Fibroblast of villous mesenchyme (primary cell): ENCODE results near the gene IGFBP1. TPM values are rescaled to one million over a fixed set of nuclear protein-coding genes. Genes with fewer than 3 reads are reported as not detected.

Source experiments
- DNase-seq: peaks from one replicate; pipeline ENCODE4 v3.0.0-alpha.2; 2010; ENCODE audit warnings: low read depth
- H3K4me3 ChIP-seq: 2 replicates; pipeline ENCODE4 v1.5.1; 2011; ENCODE audit warnings: low read depth, mild to moderate bottlenecking, low read length
- CTCF ChIP-seq: IDR thresholded peaks from 2 replicates; pipeline ENCODE4 v1.5.1; 2012; ENCODE audit warnings: low read depth, mild to moderate bottlenecking, low read length; ENCODE audit not compliant: insufficient read depth
- total RNA-seq: library from RNA; depleted of rRNA; stranded (reverse); fragments of >200 nt; gene quantifications from 2 replicates; pipeline ENCODE4 v1.2.3, GENCODE V29; 2012

IGFBP1 gene
- total RNA-seq, 1 donor, result under 0.01 TPM

- DNase-seq, result no peak
- TF ChIP-seq CTCF, result no peak
These were observed 24.7 kb downstream of the IGFBP1 start for GRCh38 chr7:45912972-45913371.

GRCh38 chr7:45914911-45915310 lies 26.6 kb downstream of the IGFBP1 start:
- no peak for TF ChIP-seq CTCF

More at GRCh38 chr7:45912972-45913371, 24.7 kb downstream of the IGFBP1 start:
- H3K4me3 ChIP-seq, result no peak overlapping the region

GRCh38 chr7:45915606-45916005 lies 27.3 kb downstream of the IGFBP1 start:
- TF ChIP-seq CTCF, result no peak
- H3K4me3 ChIP-seq, result no peak overlapping the region
- DNase-seq, result no peak

More at GRCh38 chr7:45914911-45915310, 26.6 kb downstream of the IGFBP1 start:
- no peak overlapping the region for H3K4me3 ChIP-seq
- no peak for DNase-seq

- no peak for DNase-seq
- peak overlapping the region; percentile 23 for H3K4me3 ChIP-seq
- TF ChIP-seq CTCF, result no peak
These were observed 28.8 kb downstream of the IGFBP1 start for GRCh38 chr7:45917064-45917463.

GRCh38 chr7:45917658-45918057 lies 29.4 kb downstream of the IGFBP1 start:
- DNase-seq, result peak; percentile 78
- TF ChIP-seq CTCF, result peak; percentile 94
- peak overlapping the region; percentile 87 for H3K4me3 ChIP-seq

GRCh38 chr7:45918556-45918955 lies 30.3 kb downstream of the IGFBP1 start:
- H3K4me3 ChIP-seq, result peak overlapping the region; percentile 87
- no peak for TF ChIP-seq CTCF
- DNase-seq, result no peak

GRCh38 chr7:45919231-45919784 lies 31.0 kb downstream of the IGFBP1 start:
- DNase-seq, result no peak
- H3K4me3 ChIP-seq, result peak overlapping the region; percentile 87
- TF ChIP-seq CTCF, result no peak
